HG03280 (cell line): ENCODE data around the gene NDC1.
"Not testable (repeated sequence)": the region's sequence is repeated elsewhere in the genome, so short reads cannot be mapped to it uniquely, and the experiment has no call there.

Source experiments
- ATAC-seq: cut with Tn5 transposase; IDR thresholded peaks from one replicate; pipeline ENCODE4 v1.9.1; 2021; ENCODE audit warnings: mild to moderate bottlenecking, moderate library complexity; ENCODE audit not compliant: unreplicated experiment

Gene NDC1

GRCh38 chr1:53825306-53825705 lies 12.8 kb downstream of the NDC1 start:
- ATAC-seq, result no peak

GRCh38 chr1:53822931-53823330 lies 15.2 kb downstream of the NDC1 start:
- no peak for ATAC-seq

GRCh38 chr1:53821380-53821779 lies 16.7 kb downstream of the NDC1 start:
- ATAC-seq, result no peak

GRCh38 chr1:53819387-53819786 lies 18.7 kb downstream of the NDC1 start:
- no peak for ATAC-seq

- ATAC-seq, result not testable (repeated sequence)
Measured at GRCh38 chr1:53816584-53816983, 21.5 kb downstream of the NDC1 start.

- ATAC-seq, result not testable (repeated sequence)
Measured at GRCh38 chr1:53815484-53815883, 22.6 kb downstream of the NDC1 start.

- no peak for ATAC-seq
Measured at GRCh38 chr1:53811414-53811851, 26.7 kb downstream of the NDC1 start.

GRCh38 chr1:53810497-53810896 lies 27.6 kb downstream of the NDC1 start:
- no peak for ATAC-seq

- ATAC-seq, result no peak
Measured at GRCh38 chr1:53810007-53810406, 28.1 kb downstream of the NDC1 start.

GRCh38 chr1:53807916-53808315 lies 30.2 kb downstream of the NDC1 start:
- ATAC-seq, result no peak

- ATAC-seq, result no peak
Measured at GRCh38 chr1:53804791-53805505, 33.1 kb downstream of the NDC1 start.

- ATAC-seq, result no peak
Measured at GRCh38 chr1:53804181-53804580, 33.9 kb downstream of the NDC1 start.

- ATAC-seq, result no peak
Measured at GRCh38 chr1:53800621-53801020, 37.5 kb downstream of the NDC1 start.

GRCh38 chr1:53799141-53799540 lies 39.0 kb downstream of the NDC1 start:
- ATAC-seq, result no peak

- ATAC-seq, result no peak
Measured at GRCh38 chr1:53792806-53793205, 45.3 kb downstream of the NDC1 start.

GRCh38 chr1:53787655-53788054 lies 50.4 kb downstream of the NDC1 start:
- no peak for ATAC-seq

GRCh38 chr1:53783056-53783455 lies 55.0 kb downstream of the NDC1 start:
- no peak for ATAC-seq

GRCh38 chr1:53781654-53782053 lies 56.4 kb downstream of the NDC1 start:
- no peak for ATAC-seq

- ATAC-seq, result no peak
Measured at GRCh38 chr1:53777272-53777671, 60.8 kb downstream of the NDC1 start.

- no peak for ATAC-seq
Measured at GRCh38 chr1:53771648-53772047, 66.4 kb downstream of the NDC1 start.

- ATAC-seq, result no peak
Measured at GRCh38 chr1:53769780-53770179, 68.3 kb downstream of the NDC1 start.

GRCh38 chr1:53769184-53769583 lies 68.9 kb downstream of the NDC1 start:
- ATAC-seq, result no peak

GRCh38 chr1:53766831-53767405 lies 71.2 kb downstream of the NDC1 start:
- ATAC-seq, result no peak
